ENCODE data around the gene EXO5.
"Not testable (repeated sequence)": the region's sequence is repeated elsewhere in the genome, so short reads cannot be mapped to it uniquely, and the experiment has no call there.

The EXO5 gene

DNA sequence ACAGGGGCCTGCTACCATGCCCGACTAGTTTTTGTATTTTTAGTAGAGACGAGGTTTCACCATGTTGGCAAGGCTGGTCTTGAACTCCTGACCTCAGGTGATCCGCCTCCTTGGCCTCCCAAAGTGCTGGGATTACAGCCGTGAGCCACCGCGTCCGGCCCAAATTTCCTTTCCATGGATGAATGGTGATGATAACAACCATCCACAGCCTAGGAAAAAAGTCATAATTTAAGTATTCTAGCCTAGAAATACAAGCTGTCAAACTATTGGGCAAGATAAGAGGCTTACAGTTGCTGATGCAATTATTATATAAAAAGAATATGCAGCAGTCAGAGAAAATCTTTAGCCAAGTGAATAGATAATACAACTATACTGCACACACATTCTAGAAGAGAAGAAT, 46.2 kb downstream of the EXO5 start:
- DNase-seq (ENCODE audit: low spot score), result not testable (repeated sequence)

DNA sequence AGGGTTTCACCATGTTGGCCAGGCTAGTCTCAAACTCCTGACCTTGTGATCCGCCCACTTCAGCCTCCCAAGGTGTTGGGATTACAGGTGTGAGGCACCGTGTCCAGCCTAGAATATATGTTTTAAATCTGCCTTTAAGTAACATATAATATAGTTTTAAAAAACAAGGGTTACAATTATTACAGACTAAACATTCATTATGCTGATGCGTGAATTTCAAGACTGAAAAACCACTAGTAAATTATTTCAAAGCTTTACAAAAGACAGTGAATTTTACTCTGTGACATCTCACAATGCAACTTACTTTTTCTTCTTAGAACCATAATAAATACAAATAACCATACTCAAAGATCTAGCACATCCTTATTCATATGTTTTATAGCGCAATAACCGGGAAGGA, 47.6 kb downstream of the EXO5 start:
- no peak for DNase-seq (ENCODE audit: low spot score)

DNA sequence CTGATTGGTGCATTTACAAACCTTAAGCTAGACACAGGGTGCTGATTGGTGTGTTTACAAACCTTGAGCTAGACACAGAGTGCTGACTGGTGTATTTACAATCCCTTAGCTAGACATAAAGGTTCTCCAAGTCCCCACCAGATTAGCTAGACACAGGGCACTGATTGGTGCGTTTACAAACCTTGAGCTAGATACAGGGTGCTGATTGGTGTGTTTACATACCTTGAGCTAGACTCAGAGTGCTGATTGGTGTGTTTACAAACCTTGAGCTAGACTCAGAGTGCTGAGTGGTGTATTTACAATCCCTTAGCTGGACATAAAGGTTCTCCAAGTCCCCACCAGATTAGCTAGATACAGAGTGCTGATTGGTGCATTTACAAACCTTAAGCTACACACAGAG, 49.7 kb downstream of the EXO5 start:
- DNase-seq (ENCODE audit: low spot score), result not testable (repeated sequence)

DNA sequence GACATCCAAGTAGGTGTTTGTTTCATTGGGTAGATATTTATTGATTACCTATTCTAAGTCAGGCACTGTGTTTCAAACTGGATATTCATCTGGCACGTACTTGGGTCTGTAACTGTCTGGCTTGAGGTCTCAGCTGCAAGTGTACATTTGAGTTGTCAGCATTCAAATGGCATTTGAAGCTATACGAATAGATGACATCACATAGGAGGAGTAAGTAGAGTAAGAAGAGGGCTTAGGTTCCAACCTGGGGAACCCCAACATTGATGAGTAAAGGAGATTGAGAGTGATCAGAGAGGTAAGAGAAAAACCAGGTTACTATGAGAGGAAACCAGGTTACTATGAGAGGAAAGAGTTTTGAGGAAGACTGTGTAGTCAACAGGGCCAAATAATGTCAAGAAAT, 53.6 kb downstream of the EXO5 start:
- DNase-seq (ENCODE audit: low spot score), result no peak

DNA sequence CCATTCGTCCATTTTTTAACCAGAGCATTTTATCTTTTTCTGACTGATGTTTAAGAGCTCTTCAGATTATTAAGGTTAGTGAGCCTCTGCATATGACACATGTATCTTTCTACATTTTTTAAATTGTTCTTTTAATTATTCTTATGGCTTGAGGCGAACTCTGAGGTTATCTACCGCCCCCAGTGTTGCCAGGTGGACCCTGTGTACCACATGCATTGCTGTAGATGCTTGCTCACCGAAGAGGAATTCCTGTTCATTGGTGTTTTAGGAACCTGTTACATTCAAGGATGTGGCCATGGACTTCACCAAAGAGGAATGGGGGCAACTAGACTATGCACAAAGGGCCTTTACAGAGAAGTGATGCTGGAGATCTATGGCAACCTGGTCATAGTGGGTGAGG, 54.7 kb downstream of the EXO5 start:
- no peak for DNase-seq (ENCODE audit: low spot score)

DNA sequence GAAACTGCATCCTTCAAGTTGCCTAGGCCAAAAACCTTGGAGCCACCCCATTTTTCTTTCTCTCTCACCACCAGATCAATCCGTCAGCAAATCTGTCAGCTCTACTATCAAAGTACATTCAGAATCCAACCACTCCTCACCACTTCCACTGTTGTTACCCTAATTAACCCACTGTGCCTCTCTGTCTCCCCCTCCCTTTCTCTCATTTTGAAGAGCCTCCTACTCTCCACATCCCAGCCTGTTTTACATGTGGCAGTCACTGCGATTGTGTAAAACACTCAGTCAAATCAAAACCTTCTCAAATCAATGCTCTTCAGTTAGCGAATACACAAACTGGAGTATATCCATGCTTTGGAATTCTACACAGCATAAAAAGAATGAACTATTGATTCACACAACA, 55.9 kb downstream of the EXO5 start:
- DNase-seq (ENCODE audit: low spot score), result no peak

DNA sequence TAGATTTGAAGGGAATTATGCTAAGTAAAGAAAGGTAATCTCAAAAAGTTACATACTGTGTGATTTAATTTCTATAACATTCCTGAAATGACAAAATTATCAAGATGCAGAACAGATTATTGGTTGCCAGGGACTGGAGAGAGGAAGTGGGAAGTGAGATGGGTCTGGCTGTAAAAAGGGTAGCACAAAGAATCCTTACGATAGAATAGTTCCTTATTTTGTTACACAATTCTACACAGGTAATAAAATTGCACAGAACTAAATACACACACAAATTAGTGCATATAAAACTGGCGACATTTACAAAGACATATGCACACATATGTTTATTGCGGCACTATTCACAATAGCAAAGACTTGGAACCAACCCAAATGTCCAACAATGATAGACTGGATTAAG, 56.3 kb downstream of the EXO5 start:
- no peak for DNase-seq (ENCODE audit: low spot score)

Data from kidney capillary endothelial cell (primary cell).